ENCODE results near the gene ZC3HAV1. TPM values are rescaled to one million over a fixed set of nuclear protein-coding genes. Genes with fewer than 3 reads are reported as not detected.
"Not testable (repeated sequence)": the region's sequence is repeated elsewhere in the genome, so short reads cannot be mapped to it uniquely, and the experiment has no call there.

Gene ZC3HAV1
- 17.1 TPM for polyA plus RNA-seq (2012; ENCODE audit: insufficient read depth, insufficient read length)

GRCh38 chr7:139109188-139109982 lies at the start of gene ZC3HAV1:
Gene ZC3HAV1 (minus strand): TSS chr7:139109720. CDS start chr7:139109331, 389 bp downstream.
- peak; percentile 96 for DNase-seq (ENCODE audit: low read depth, low spot score)
- peak within 1 kb of the TSS; percentile 83 for H3K4me3 ChIP-seq (ENCODE audit: low read length)

DNA sequence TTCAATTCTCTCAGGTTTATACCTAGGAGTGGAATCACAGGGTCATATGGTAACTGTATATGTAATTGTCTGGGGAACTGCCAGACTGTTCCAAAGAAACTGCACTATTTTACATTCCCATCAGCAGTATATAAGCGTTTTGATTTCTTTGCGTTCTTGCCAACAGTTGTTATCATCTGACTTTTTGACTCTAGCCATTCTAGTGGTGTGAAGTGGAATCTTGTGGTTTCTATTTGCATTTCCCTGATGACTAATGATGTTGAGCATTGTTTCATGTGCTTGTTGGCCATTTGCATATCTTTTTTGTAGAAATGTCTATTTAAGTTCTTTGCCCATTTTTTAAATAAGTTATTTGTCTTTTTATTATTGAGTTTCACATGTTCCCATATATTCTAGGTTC lies 44.3 kb upstream of the ZC3HAV1 start:
- no peak overlapping the region for H3K4me3 ChIP-seq (ENCODE audit: low read length)
- no peak for DNase-seq (ENCODE audit: low read depth, low spot score)

GRCh38 chr7:139152149-139152548 lies 42.6 kb upstream of the ZC3HAV1 start:
- DNase-seq (ENCODE audit: low read depth, low spot score) = no peak
- no peak overlapping the region for H3K4me3 ChIP-seq (ENCODE audit: low read length)

DNA sequence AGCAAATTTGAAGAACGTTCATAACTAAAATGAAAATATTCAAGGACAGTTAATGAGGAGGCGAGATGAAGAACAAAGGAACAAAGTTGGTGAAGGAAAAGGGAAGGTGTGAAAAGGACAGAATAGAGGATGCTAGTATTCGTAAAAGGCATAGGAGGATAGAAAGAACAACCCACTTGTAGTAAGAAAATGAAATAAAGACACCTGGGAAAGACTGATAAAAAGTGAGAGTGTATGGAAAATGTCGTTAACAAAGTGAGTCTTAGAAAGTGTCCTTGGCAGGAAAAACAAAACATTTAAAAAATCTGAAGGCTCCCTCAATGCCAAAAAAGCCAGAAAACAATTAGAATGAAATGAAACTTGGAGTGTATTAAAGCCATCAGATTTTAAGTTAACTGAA lies 29.6 kb upstream of the ZC3HAV1 start:
- H3K4me3 ChIP-seq (ENCODE audit: low read length) = no peak overlapping the region
- no peak for DNase-seq (ENCODE audit: low read depth, low spot score)

DNA sequence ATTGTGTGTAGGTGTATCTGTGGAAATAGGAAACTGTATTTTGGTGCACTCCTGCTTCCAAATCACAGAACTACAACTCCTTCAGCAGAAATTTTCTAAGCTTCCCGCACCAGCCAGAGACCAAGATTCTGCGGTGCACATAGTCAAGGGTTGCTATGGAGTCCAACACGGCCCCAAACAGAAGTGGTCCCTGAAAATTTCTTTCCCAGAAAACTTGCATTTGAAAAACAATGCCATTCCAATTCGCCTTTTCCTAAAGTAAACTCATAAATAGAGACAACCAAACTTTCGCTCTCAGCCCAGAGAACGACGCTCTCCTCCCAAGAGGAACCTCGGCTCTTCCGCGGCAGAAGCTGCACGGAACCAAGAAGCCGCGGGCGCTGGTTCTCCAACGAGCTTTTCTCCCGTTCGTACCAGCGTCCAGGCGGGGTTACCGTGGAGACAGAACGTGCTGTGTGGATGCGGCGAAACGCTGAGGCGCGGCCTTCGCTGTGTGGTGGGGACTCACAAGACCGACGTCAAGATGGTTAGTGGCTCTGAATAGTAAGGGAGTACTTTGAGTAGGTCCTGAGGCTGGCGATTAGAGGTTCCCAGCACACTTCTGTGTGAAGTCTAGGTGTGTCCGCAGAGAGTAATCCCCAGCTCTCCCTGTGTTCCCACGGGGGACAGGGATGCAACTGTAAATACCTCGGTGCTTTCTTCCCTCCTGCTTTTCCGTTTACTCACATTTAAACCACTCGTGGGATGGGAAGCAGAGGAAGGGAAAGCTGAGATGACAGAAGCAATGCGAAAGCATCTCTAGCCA lies 24.0 kb upstream of the ZC3HAV1 start:
- peak; percentile 85 for DNase-seq (ENCODE audit: low read depth, low spot score)
- peak overlapping the region; percentile 76 for H3K4me3 ChIP-seq (ENCODE audit: low read length)

GRCh38 chr7:139132887-139133286 lies 23.4 kb upstream of the ZC3HAV1 start:
- no peak for DNase-seq (ENCODE audit: low read depth, low spot score)
- H3K4me3 ChIP-seq (ENCODE audit: low read length) = peak overlapping the region; percentile 76

DNA sequence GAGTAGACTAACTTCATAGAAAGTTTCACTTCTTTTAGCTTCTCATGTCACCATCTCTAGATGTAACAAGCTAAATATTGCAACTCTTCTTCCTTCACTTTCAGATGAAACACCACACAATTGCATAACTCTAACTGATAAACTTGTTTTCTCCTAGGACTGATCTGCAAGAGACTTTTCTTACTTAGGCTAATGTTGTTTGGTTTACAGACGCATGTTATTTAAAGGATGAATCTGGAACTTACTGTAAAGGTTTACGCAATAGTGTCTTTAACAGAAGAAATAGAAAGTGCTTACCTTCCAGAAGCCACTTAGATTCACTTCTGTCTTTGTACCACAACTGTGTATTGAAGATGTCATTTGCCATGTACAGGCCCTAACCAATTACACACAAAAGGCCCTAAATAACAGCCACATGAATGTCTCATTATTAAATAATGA lies 22.1 kb upstream of the ZC3HAV1 start:
- no peak for DNase-seq (ENCODE audit: low read depth, low spot score)
- H3K4me3 ChIP-seq (ENCODE audit: low read length) = no peak overlapping the region

DNA sequence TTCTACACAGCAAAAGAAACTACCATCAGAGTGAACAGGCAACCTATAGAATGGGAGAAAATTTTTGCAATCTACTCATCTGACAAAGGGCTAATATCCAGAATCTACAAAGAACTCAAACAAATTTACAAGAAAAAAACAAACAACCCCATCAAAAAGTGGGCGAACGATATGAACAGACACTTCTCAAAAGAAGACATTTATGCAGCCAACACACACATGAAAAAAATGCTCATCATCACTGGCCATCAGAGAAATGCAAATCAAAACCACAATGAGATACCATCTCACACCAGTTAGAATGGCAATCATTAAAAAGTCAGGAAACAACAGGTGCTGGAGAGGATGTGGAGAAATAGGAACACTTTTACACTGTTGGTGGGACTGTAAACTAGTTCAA lies 20.3 kb upstream of the ZC3HAV1 start:
- not testable (repeated sequence) for H3K4me3 ChIP-seq (ENCODE audit: low read length); DNase-seq (ENCODE audit: low read depth, low spot score)

DNA sequence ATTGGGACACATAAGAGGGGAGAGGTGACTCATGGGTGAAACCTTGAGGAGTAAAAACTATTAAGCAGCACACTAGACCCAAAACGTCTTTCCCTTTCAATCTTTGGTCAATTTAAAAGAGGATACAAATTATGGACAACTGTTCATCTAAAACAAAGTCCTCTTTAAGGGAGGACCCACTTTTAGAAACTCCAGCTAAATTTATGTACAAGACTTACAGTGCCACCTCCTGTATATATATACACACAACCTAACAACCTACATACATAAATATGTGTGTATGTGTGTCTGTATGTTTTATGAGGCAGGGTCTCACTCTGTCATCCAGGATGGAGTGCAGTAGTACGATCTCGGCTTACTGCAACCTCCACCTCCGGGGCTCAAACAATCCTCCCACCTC lies 18.1 kb upstream of the ZC3HAV1 start:
- DNase-seq (ENCODE audit: low read depth, low spot score) = no peak

GRCh38 chr7:139125657-139126056 lies 16.1 kb upstream of the ZC3HAV1 start:
- DNase-seq (ENCODE audit: low read depth, low spot score) = no peak
- no peak overlapping the region for H3K4me3 ChIP-seq (ENCODE audit: low read length)

More for the DNA sequence above, 18.1 kb upstream of the ZC3HAV1 start:
- H3K4me3 ChIP-seq (ENCODE audit: low read length) = no peak overlapping the region

DNA sequence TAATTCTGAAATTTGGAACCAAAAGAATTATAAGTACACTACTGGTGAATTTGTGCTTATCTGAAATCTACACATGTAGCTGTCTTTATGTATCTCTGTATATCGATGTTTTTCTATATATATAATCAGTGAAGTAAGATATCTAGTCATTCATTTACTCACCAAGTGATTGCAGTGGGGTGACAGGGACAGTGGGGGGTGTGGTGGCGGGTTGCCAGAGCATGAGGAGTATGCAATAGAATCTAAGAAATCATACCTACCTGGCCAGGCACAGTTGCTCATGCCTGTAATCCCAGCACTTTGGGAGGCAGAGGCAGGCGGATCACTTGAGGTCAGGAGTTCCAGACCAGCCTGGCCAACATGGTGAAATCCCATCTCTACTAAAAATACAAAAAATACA lies 15.5 kb upstream of the ZC3HAV1 start:
- H3K4me3 ChIP-seq (ENCODE audit: low read length); DNase-seq (ENCODE audit: low read depth, low spot score): not testable (repeated sequence)

DNA sequence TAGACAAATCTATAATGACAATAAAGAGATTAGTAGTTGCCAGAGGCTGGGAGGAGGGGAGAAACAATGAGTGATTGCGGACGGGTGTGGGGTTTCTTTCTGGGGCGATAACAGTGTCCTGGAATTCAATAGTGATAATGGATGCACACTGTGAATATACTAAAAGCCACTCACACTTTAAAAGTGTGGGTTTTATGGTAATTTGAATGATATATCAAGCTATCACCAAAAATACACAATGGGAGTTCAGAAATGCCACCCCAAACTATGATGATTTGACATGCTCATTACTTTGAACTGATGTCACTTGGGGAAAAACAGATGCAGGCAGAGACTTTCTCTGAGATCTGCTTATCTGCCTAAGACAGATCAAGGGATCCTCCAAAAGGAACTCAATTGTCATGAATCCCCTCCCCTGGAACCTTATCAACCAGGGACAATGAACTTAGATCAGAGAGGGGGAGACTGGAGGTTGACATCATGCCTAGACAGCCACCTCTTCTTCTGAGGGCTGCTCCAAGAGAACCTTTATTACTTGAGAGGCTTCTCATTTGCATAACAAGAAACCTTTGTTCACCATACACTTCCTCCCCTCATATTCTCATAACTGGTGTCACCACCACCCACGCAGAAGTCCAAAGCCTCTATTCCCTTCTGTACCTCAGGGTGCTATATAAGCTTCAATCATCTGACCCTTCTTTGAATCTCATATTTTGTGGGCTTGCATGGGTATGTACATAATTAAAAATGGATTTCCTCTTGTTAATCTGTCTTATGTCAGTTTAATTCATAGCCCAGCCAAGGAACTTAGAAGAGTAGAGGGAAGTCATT lies 14.8 kb upstream of the ZC3HAV1 start:
- no peak for DNase-seq (ENCODE audit: low read depth, low spot score)
- H3K4me3 ChIP-seq (ENCODE audit: low read length) = no peak overlapping the region

DNA sequence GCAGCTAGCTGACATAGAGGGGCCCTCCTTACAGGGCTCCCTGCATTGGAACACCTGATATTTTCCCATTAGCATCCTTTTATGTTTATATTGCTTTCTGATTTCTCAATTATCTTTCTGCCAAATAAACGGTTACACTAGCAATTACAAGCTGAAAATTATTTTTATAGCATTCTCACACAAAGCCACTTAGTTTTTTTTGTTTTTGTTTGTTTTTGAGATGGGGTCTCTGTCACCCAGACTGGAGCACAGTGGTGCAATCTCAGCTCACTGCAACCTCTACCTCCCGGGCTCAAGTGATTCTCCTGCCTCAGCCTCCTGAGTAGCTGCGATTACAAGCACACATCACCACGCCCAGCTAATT lies 9.9 kb upstream of the ZC3HAV1 start:
- no peak overlapping the region for H3K4me3 ChIP-seq (ENCODE audit: low read length)
- no peak for DNase-seq (ENCODE audit: low read depth, low spot score)

GRCh38 chr7:139118805-139119485 lies 9.4 kb upstream of the ZC3HAV1 start:
- H3K4me3 ChIP-seq (ENCODE audit: low read length) = no peak overlapping the region
- DNase-seq (ENCODE audit: low read depth, low spot score) = no peak

GRCh38 chr7:139118234-139118804 lies 8.8 kb upstream of the ZC3HAV1 start:
- H3K4me3 ChIP-seq (ENCODE audit: low read length) = no peak overlapping the region
- DNase-seq (ENCODE audit: low read depth, low spot score) = no peak

GRCh38 chr7:139117599-139118233 lies 8.2 kb upstream of the ZC3HAV1 start:
- no peak overlapping the region for H3K4me3 ChIP-seq (ENCODE audit: low read length)
- no peak for DNase-seq (ENCODE audit: low read depth, low spot score)

GRCh38 chr7:139116999-139117398 lies 7.5 kb upstream of the ZC3HAV1 start:
- no peak for DNase-seq (ENCODE audit: low read depth, low spot score)
- no peak overlapping the region for H3K4me3 ChIP-seq (ENCODE audit: low read length)

- DNase-seq (ENCODE audit: low read depth, low spot score) = no peak
These were observed 5.6 kb upstream of the ZC3HAV1 start for GRCh38 chr7:139115104-139115503.

More at GRCh38 chr7:139115104-139115503, 5.6 kb upstream of the ZC3HAV1 start:
- H3K4me3 ChIP-seq (ENCODE audit: low read length) = no peak overlapping the region
